CD4-positive, alpha-beta T cell (primary cell): Measurements from ENCODE around the gene RBFA. TPM values are rescaled to one million over a fixed set of nuclear protein-coding genes. Genes with fewer than 3 reads are reported as not detected.

ENCODE experiments used
- ATAC-seq: fragments of 200-7000 bp; cut with Tn5 transposase; one replicate; pipeline ENCODE4 v1.10.0; 2022; ENCODE audit warnings: mild to moderate bottlenecking; ENCODE audit not compliant: poor library complexity
- CTCF ChIA-PET: fragments of 350-600 bp; sonication (Branson Sonifier 250); formaldehyde crosslinking; loops from one replicate; lab custom pipeline; 2021; ENCODE audit warnings: antibody characterized with exemption, inconsistent platforms; lab: Charles Lee
- POLR2A ChIA-PET: fragments of 350-600 bp; sonication (Branson Sonifier 250); formaldehyde crosslinking; loops from one replicate; lab custom pipeline; 2021; ENCODE audit warnings: antibody characterized with exemption, inconsistent platforms; lab: Charles Lee
- DNase-seq, 14 experiments: peaks; one replicate each; pipeline ENCODE4 v3.0.0-alpha.2; 2013 to 2020; ENCODE audit warnings: mixed read lengths in 2 of 14
- H3K27ac ChIP-seq, 2 donors: one replicate each; pipeline versions ENCODE4 v1.5.1 to v1.7.0; 2013; ENCODE audit warnings: low read length in 2 of 2, low read depth in 1 of 2, mild to moderate bottlenecking in 1 of 2
- H3K27me3 ChIP-seq, 2 experiments: 1 replicate in 1 of 2; 2 replicates in 1 of 2; pipeline versions ENCODE4 v1.6.1 to v1.7.0; 2013; ENCODE audit warnings: low read length in 2 of 2, control low read depth in 1 of 2, mild to moderate bottlenecking in 1 of 2, moderate library complexity in 1 of 2; ENCODE audit not compliant: insufficient read depth in 2 of 2, control insufficient read depth in 1 of 2
- H3K36me3 ChIP-seq: one replicate; pipeline ENCODE4 v1.6.1; 2013; ENCODE audit warnings: low read length, control low read depth; ENCODE audit not compliant: insufficient read depth
- H3K4me1 ChIP-seq: one replicate; pipeline ENCODE4 v1.6.1; 2013; ENCODE audit warnings: low read length, control low read depth; ENCODE audit not compliant: insufficient read depth
- H3K4me3 ChIP-seq: one replicate; pipeline ENCODE4 v1.5.1; 2013; ENCODE audit warnings: mild to moderate bottlenecking, low read length, moderate library complexity
- H3K9me3 ChIP-seq, 2 experiments: 1 replicate in 1 of 2; 2 replicates in 1 of 2; pipeline versions ENCODE4 v1.6.1 to v1.7.0; 2013; ENCODE audit warnings: low read length in 2 of 2, mild to moderate bottlenecking in 2 of 2, control low read depth in 1 of 2, moderate library complexity in 1 of 2; ENCODE audit not compliant: control insufficient read depth in 1 of 2, insufficient read depth in 1 of 2
- H3K27ac Mint-ChIP-seq: one replicate; pipeline ENCODE4 v1.8.0; 2020; ENCODE audit warnings: mixed read lengths
- H3K27me3 Mint-ChIP-seq: one replicate; pipeline ENCODE4 v1.8.0; 2021; ENCODE audit warnings: mixed read lengths
- H3K36me3 Mint-ChIP-seq: one replicate; pipeline ENCODE4 v1.8.0; 2021; ENCODE audit warnings: low read depth, mixed read lengths
- H3K4me1 Mint-ChIP-seq: one replicate; pipeline ENCODE4 v1.8.0; 2021; ENCODE audit warnings: low read depth, mixed read lengths
- H3K4me3 Mint-ChIP-seq: one replicate; pipeline ENCODE4 v1.8.0; 2020; ENCODE audit warnings: mild to moderate bottlenecking, mixed read lengths
- H3K9me3 Mint-ChIP-seq: one replicate; pipeline ENCODE4 v1.8.0; 2020; ENCODE audit warnings: mixed read lengths
- CTCF ChIP-seq: fragments of 200-600 bp; IDR thresholded peaks from one replicate; pipeline ENCODE4 v1.8.0; 2022; ENCODE audit warnings: antibody characterized with exemption, mild to moderate bottlenecking
- intact Hi-C, 2 experiments: fragments of 100-400 bp; cut with DNase I in 1 of 2; cut with micrococcal nuclease in 1 of 2; formaldehyde crosslinking; loops; one replicate each; pipeline versions ENCODE4 v1.15.1 to v1.9.0; 2023 to 2025; cut with DNase I, micrococcal nuclease
- total RNA-seq, 174 experiments: library from RNA in 2 of 174; stranded (reverse) in 2 of 174; gene quantifications; one replicate each; pipeline ENCODE4 v1.2.3 and lab custom pipeline; 2021 to 2026

RBFA gene
- total RNA-seq, 2 experiments from 2014 or later = 11.2 to 12.3 TPM

GRCh38 chr18:80037300-80037699 lies 3.1 kb downstream of the RBFA start:
- peaks cover 23% of the 10 kb centered on the region for H3K4me1 ChIP-seq
- H3K4me3 ChIP-seq = no peak overlapping the region
- Mint-ChIP-seq H3K9me3 (no peaks in the 10 kb centered on the region), H3K4me1 (peaks cover 33% of the 10 kb centered on the region), H3K27me3 (no peaks in the 10 kb centered on the region), H3K4me3 (peak overlapping the region; percentile 48), H3K36me3 (peaks cover 49% of the 10 kb centered on the region), H3K27ac (no peak overlapping the region)
- H3K27me3 ChIP-seq = no peaks in the 10 kb centered on the region
- ChIA-PET POLR2A (no interaction called here), CTCF (no interaction called here)
- TF ChIP-seq CTCF = no peak
- intact Hi-C loops = loop anchor here in 1 of 2 experiments (10.0 kb wide), 2 partner anchors 632 to 662 kb away; no protein-coding TSS in a partner anchor
- H3K27ac ChIP-seq = no peak overlapping the region
- ATAC-seq (no peak), DNase-seq (no peak)
- H3K9me3 ChIP-seq = no peaks in the 10 kb centered on the region
- H3K36me3 ChIP-seq = peaks cover 15% of the 10 kb centered on the region

- no peaks in the 10 kb centered on the region for H3K27me3 ChIP-seq
- no peak overlapping the region for H3K27ac ChIP-seq
- no peak overlapping the region for H3K27ac Mint-ChIP-seq
- H3K4me3 ChIP-seq = no peak overlapping the region
- peaks cover 17% of the 10 kb centered on the region for H3K4me1 ChIP-seq
- CTCF ChIA-PET = no interaction called here
- no peak for TF ChIP-seq CTCF
- H3K27me3 Mint-ChIP-seq = no peaks in the 10 kb centered on the region
- ATAC-seq (no peak), DNase-seq (no peak)
- H3K36me3 Mint-ChIP-seq = peaks cover 53% of the 10 kb centered on the region
- intact Hi-C loops = loop anchor here in 1 of 2 experiments (10.0 kb wide), 2 partner anchors 633 to 663 kb away; no protein-coding TSS in a partner anchor
- POLR2A ChIA-PET = no interaction called here
- H3K9me3 ChIP-seq = no peaks in the 10 kb centered on the region
- no peak overlapping the region for H3K4me3 Mint-ChIP-seq
- peaks cover 15% of the 10 kb centered on the region for H3K36me3 ChIP-seq
- H3K4me1 Mint-ChIP-seq = peaks cover 29% of the 10 kb centered on the region
- H3K9me3 Mint-ChIP-seq = no peaks in the 10 kb centered on the region
Measured at GRCh38 chr18:80037869-80038630, 3.8 kb downstream of the RBFA start.

GRCh38 chr18:80040515-80040914 lies 6.3 kb downstream of the RBFA start:
- intact Hi-C loops = no loop called here
- Histone ChIP-seq H3K9me3 (no peaks in the 10 kb centered on the region), H3K4me1 (peaks cover 2% of the 10 kb centered on the region), H3K27ac (no peak overlapping the region), H3K4me3 (no peak overlapping the region), H3K27me3 (no peaks in the 10 kb centered on the region), H3K36me3 (peaks cover 25% of the 10 kb centered on the region)
- Mint-ChIP-seq H3K36me3 (peaks cover 46% of the 10 kb centered on the region), H3K4me1 (peaks cover 9% of the 10 kb centered on the region), H3K27me3 (no peaks in the 10 kb centered on the region), H3K4me3 (no peak overlapping the region), H3K9me3 (no peaks in the 10 kb centered on the region), H3K27ac (no peak overlapping the region)
- ATAC-seq (no peak), DNase-seq (no peak)
- ChIA-PET CTCF (no interaction called here), POLR2A (no interaction called here)
- no peak for TF ChIP-seq CTCF
